Neuronal stem cell (in vitro differentiated cells): ENCODE data around the gene FAM9C.

Experiments
- DNase-seq: peaks from one replicate; pipeline ENCODE4 v3.0.0-alpha.2; 2013; ENCODE audit warnings: low spot score
- H2AFZ ChIP-seq: one replicate; pipeline ENCODE4 v1.6.1; 2013; ENCODE audit warnings: mild to moderate bottlenecking, low read length, inconsistent platforms
- H2AK5ac ChIP-seq: 2 replicates; pipeline ENCODE4 v1.6.1; 2013; ENCODE audit warnings: low read depth, mild to moderate bottlenecking, inconsistent platforms, low read length, moderate library complexity, mixed read lengths
- H2BK120ac ChIP-seq: 2 replicates; pipeline ENCODE4 v1.6.1; 2013; ENCODE audit warnings: low read depth, mild to moderate bottlenecking, inconsistent platforms, low read length, moderate library complexity, mixed read lengths
- H2BK12ac ChIP-seq: one replicate; pipeline ENCODE4 v1.6.1; 2013; ENCODE audit warnings: low read length, inconsistent platforms
- H2BK15ac ChIP-seq: 2 replicates; pipeline ENCODE4 v1.6.1; 2013; ENCODE audit warnings: mild to moderate bottlenecking, low read length, inconsistent platforms, mixed read lengths
- H2BK5ac ChIP-seq: one replicate; pipeline ENCODE4 v1.6.1; 2013; ENCODE audit warnings: inconsistent platforms, mild to moderate bottlenecking, low read length, moderate library complexity
- H3K14ac ChIP-seq: one replicate; pipeline ENCODE4 v1.6.1; 2013; ENCODE audit warnings: low read length, inconsistent platforms
- H3K18ac ChIP-seq: 2 replicates; pipeline ENCODE4 v1.6.1; 2013; ENCODE audit warnings: low read length, inconsistent platforms
- H3K23ac ChIP-seq: 2 replicates; pipeline ENCODE4 v1.6.1; 2013; ENCODE audit warnings: low read depth, mild to moderate bottlenecking, mixed read lengths, low read length, inconsistent platforms; ENCODE audit not compliant: poor library complexity
- H3K27ac ChIP-seq: replicated peaks from 3 replicates; pipeline ENCODE4 v1.5.1; 2013; ENCODE audit warnings: low read length, inconsistent platforms
- H3K27me3 ChIP-seq, 3 experiments: 2 replicates each; pipeline ENCODE4 v1.6.1; 2013; ENCODE audit warnings: low read length in 3 of 3, mild to moderate bottlenecking in 2 of 3, inconsistent platforms in 1 of 3, low read depth in 1 of 3, mixed read lengths in 1 of 3, moderate library complexity in 1 of 3; ENCODE audit not compliant: control insufficient read depth in 3 of 3, insufficient read depth in 3 of 3
- H3K36me3 ChIP-seq, 2 donors: replicated peaks in 1 of 2; 2 replicates each; pipeline ENCODE4 v1.6.1; 2013; ENCODE audit warnings: low read length in 2 of 2; ENCODE audit not compliant: control insufficient read depth in 2 of 2, insufficient read depth in 2 of 2
- H3K4ac ChIP-seq: 2 replicates; pipeline ENCODE4 v1.6.1; 2013; ENCODE audit warnings: inconsistent platforms, mild to moderate bottlenecking, low read length, moderate library complexity
- H3K4me1 ChIP-seq, 2 donors: 1 replicate in 1 of 2; 2 replicates in 1 of 2; pipeline ENCODE4 v1.6.1; 2013; ENCODE audit warnings: low read length in 2 of 2, low read depth in 1 of 2; ENCODE audit not compliant: control insufficient read depth in 2 of 2, insufficient read depth in 1 of 2
- H3K4me2 ChIP-seq: one replicate; pipeline ENCODE4 v1.6.1; 2013; ENCODE audit warnings: mild to moderate bottlenecking, low read length, inconsistent platforms; ENCODE audit not compliant: insufficient read depth, poor library complexity, severe bottlenecking
- H3K4me3 ChIP-seq, 2 donors: 2 replicates each; pipeline ENCODE4 v1.5.1; 2013; ENCODE audit warnings: low read length in 2 of 2, mild to moderate bottlenecking in 2 of 2, inconsistent platforms in 1 of 2, moderate library complexity in 1 of 2
- H3K79me1 ChIP-seq: one replicate; pipeline ENCODE4 v1.6.1; 2013; ENCODE audit warnings: low read depth, mild to moderate bottlenecking, inconsistent platforms, low read length, moderate library complexity
- H3K9ac ChIP-seq: one replicate; pipeline ENCODE4 v1.6.1; 2013; ENCODE audit warnings: mild to moderate bottlenecking, low read depth, low read length, inconsistent platforms; ENCODE audit not compliant: poor library complexity
- H3K9me3 ChIP-seq, 2 donors: replicated peaks in 1 of 2; 2 replicates each; pipeline versions ENCODE3 to v1.6.1; 2013; ENCODE audit warnings: low read length in 2 of 2, mild to moderate bottlenecking in 2 of 2, inconsistent platforms in 1 of 2, low read depth in 1 of 2, mixed read lengths in 1 of 2, moderate library complexity in 1 of 2; ENCODE audit not compliant: control insufficient read depth in 2 of 2, insufficient read depth in 1 of 2
- H4K8ac ChIP-seq: one replicate; pipeline ENCODE4 v1.6.1; 2013; ENCODE audit warnings: low read depth, mild to moderate bottlenecking, inconsistent platforms, low read length, moderate library complexity
- H4K91ac ChIP-seq: one replicate; pipeline ENCODE4 v1.6.1; 2013; ENCODE audit warnings: low read length, low read depth, mild to moderate bottlenecking, inconsistent platforms; ENCODE audit not compliant: poor library complexity
- WGBS, 2 donors: extraction: QIAGEN DNeasy Blood & Tissue Kit; methylation state at CpG; one replicate each; pipeline ENCODE4 v1.1.7; 2013; ENCODE audit warnings: missing lambda C conversion rate in 2 of 2, mixed read lengths in 1 of 2; ENCODE audit not compliant: insufficient read length in 2 of 2, insufficient replicate concordance in 1 of 2; ENCODE audit errors: extremely low coverage in 2 of 2; 5-methylcytosine and 5-hydroxymethylcytosine counted together

Gene FAM9C

GRCh38 chrX:12988797-12989196 is 55.6 kb downstream of the FAM9C start:
- Histone ChIP-seq H2AFZ (no peak overlapping the region), H2BK5ac (no peak overlapping the region), H3K23ac (no peak overlapping the region), H4K8ac (no peak overlapping the region), H3K4me1 (no peaks in the 10 kb centered on the region), H3K27ac (no peak overlapping the region), H4K91ac (no peak overlapping the region), H3K18ac (no peak overlapping the region), H3K14ac (no peak overlapping the region), H3K4ac (no peak overlapping the region), H2BK120ac (no peak overlapping the region), H3K9ac (no peak overlapping the region), H3K79me1 (no peaks in the 10 kb centered on the region), H2AK5ac (no peak overlapping the region), H3K9me3 (no peaks in the 10 kb centered on the region), H3K27me3 (no peaks in the 10 kb centered on the region), H3K4me3 (no peak overlapping the region), H3K36me3 (no peaks in the 10 kb centered on the region), H2BK12ac (no peak overlapping the region), H3K4me2 (no peak overlapping the region), H2BK15ac (no peak overlapping the region)
- DNase-seq, result no peak
- WGBS, 2 donors, result no CpG with 5 or more reads among the region's 7 CpGs

GRCh38 chrX:12987900-12988594 is 56.4 kb downstream of the FAM9C start:
- Histone ChIP-seq H3K23ac (no peak overlapping the region), H2BK12ac (no peak overlapping the region), H4K91ac (no peak overlapping the region), H2AK5ac (no peak overlapping the region), H3K4me1 (no peaks in the 10 kb centered on the region), H2AFZ (no peak overlapping the region), H3K9ac (no peak overlapping the region), H3K79me1 (no peaks in the 10 kb centered on the region), H3K27ac (no peak overlapping the region), H3K4me2 (no peak overlapping the region), H2BK120ac (no peak overlapping the region), H3K14ac (no peak overlapping the region), H3K9me3 (no peaks in the 10 kb centered on the region), H3K4me3 (no peak overlapping the region), H3K4ac (no peak overlapping the region), H2BK5ac (no peak overlapping the region), H2BK15ac (no peak overlapping the region), H4K8ac (no peak overlapping the region), H3K27me3 (no peaks in the 10 kb centered on the region), H3K36me3 (no peaks in the 10 kb centered on the region), H3K18ac (no peak overlapping the region)
- WGBS, 2 donors, result no CpG with 5 or more reads among the region's 8 CpGs
- no peak for DNase-seq

- H3K4ac ChIP-seq, result no peak overlapping the region
- H3K9me3 ChIP-seq, result no peaks in the 10 kb centered on the region
- H3K4me3 ChIP-seq, result no peak overlapping the region
- H3K18ac ChIP-seq, result no peak overlapping the region
- H3K9ac ChIP-seq, result no peak overlapping the region
- no peak overlapping the region for H2BK120ac ChIP-seq
- no peak overlapping the region for H2BK15ac ChIP-seq
- H2AFZ ChIP-seq, result no peak overlapping the region
- no peak for DNase-seq
- no peak overlapping the region for H2BK12ac ChIP-seq
- H3K4me2 ChIP-seq, result no peak overlapping the region
- no peak overlapping the region for H3K14ac ChIP-seq
- no CpG with 5 or more reads among the region's 6 CpGs for WGBS, 2 donors
- H3K27me3 ChIP-seq, result no peaks in the 10 kb centered on the region
- no peak overlapping the region for H4K91ac ChIP-seq
- H3K4me1 ChIP-seq, result no peaks in the 10 kb centered on the region
- no peak overlapping the region for H2AK5ac ChIP-seq
- H2BK5ac ChIP-seq, result no peak overlapping the region
- H3K36me3 ChIP-seq, result no peaks in the 10 kb centered on the region
- no peak overlapping the region for H3K23ac ChIP-seq
- H4K8ac ChIP-seq, result no peak overlapping the region
- H3K79me1 ChIP-seq, result no peaks in the 10 kb centered on the region
- H3K27ac ChIP-seq, result no peak overlapping the region
These were observed 57.1 kb downstream of the FAM9C start for GRCh38 chrX:12987340-12987739.

GRCh38 chrX:12986886-12987285 is 57.5 kb downstream of the FAM9C start:
- Histone ChIP-seq H3K79me1 (no peaks in the 10 kb centered on the region), H3K4me2 (no peak overlapping the region), H3K27me3 (no peaks in the 10 kb centered on the region), H3K9me3 (no peaks in the 10 kb centered on the region), H2AK5ac (no peak overlapping the region), H3K4me3 (no peak overlapping the region), H2BK15ac (no peak overlapping the region), H2BK12ac (no peak overlapping the region), H3K14ac (no peak overlapping the region), H2BK120ac (no peak overlapping the region), H3K9ac (no peak overlapping the region), H3K18ac (no peak overlapping the region), H2AFZ (no peak overlapping the region), H3K36me3 (no peaks in the 10 kb centered on the region), H3K4me1 (no peaks in the 10 kb centered on the region), H3K27ac (no peak overlapping the region), H2BK5ac (no peak overlapping the region), H3K23ac (no peak overlapping the region), H4K8ac (no peak overlapping the region), H3K4ac (no peak overlapping the region), H4K91ac (no peak overlapping the region)
- WGBS, 2 donors, result no CpG with 5 or more reads among the region's 2 CpGs
- DNase-seq, result no peak
